Testis (tissue), 3 donors: ENCODE data around the gene NASP. TPM values are rescaled to one million over a fixed set of nuclear protein-coding genes. Genes with fewer than 3 reads are reported as not detected.
"Not testable (repeated sequence)": the region's sequence is repeated elsewhere in the genome, so short reads cannot be mapped to it uniquely, and the experiment has no call there.

Experiments used
- DNase-seq: peaks from one replicate; pipeline ENCODE4 v3.0.0-alpha.2; 2019
- H3K27ac ChIP-seq, 2 donors: fragments of 200-600 bp; sonication (generic); one replicate each; pipeline ENCODE4 v1.5.1; 2019
- H3K27me3 ChIP-seq: fragments of 200-600 bp; sonication (generic); one replicate; pipeline ENCODE4 v1.5.1; 2019
- H3K36me3 ChIP-seq: fragments of 200-600 bp; sonication (generic); one replicate; pipeline ENCODE4 v1.5.1; 2017; ENCODE audit warnings: low read depth; ENCODE audit errors: missing control alignments
- H3K4me1 ChIP-seq: fragments of 200-600 bp; sonication (generic); one replicate; pipeline ENCODE4 v1.5.1; 2019
- H3K4me3 ChIP-seq, 2 donors: fragments of 200-600 bp; sonication (generic); one replicate each; pipeline ENCODE4 v1.5.1; 2017 to 2019
- H3K9me3 ChIP-seq: fragments of 200-600 bp; sonication (generic); one replicate; pipeline ENCODE4 v1.5.1; 2017
- POLR2A ChIP-seq: fragments of 450-650 bp; IDR thresholded peaks from one replicate; pipeline ENCODE4 v1.6.1; 2017; ENCODE audit warnings: antibody characterized with exemption, mild to moderate bottlenecking, moderate library complexity
- whole genome bisulfite sequencing, 2 donors: methylation state at CpG; one replicate each; pipeline ENCODE4 v1.1.5; 2018; 5-methylcytosine and 5-hydroxymethylcytosine counted together
- intact Hi-C: fragments of 100-400 bp; cut with DNase I; formaldehyde crosslinking; loops from one replicate; pipeline ENCODE4 v1.15.1; 2023; ENCODE audit warnings: low total_unique reads
- polyA plus RNA-seq: library from polyadenylated mRNA; stranded (reverse); fragments of 350-450 nt; fragmentation: Illumina TruSeq; extraction: RNeasy Lipid Tissue Mini Kit (QIAGEN cat#74804); gene quantifications from one replicate; pipeline ENCODE4 v1.2.3, GENCODE V29; 2014; ENCODE audit warnings: low read depth, low replicate concordance; ENCODE audit not compliant: insufficient read depth
- total RNA-seq, 2 donors: library from RNA; depleted of rRNA; stranded (reverse); fragments of >200 nt; gene quantifications; one replicate each; pipeline ENCODE4 v1.2.3, GENCODE V29; 2016
- TF ChIP-seq, protein P1 (sequence below), 3 experiments: fragments of 450-650 bp in 2 of 3; fragments of 200-600 bp in 1 of 3; sonication (generic) in 1 of 3; IDR thresholded peaks; one replicate each; pipeline ENCODE4 v1.5.1; 2016 to 2019; ENCODE audit warnings: antibody characterized with exemption in 3 of 3, mild to moderate bottlenecking in 2 of 3, moderate library complexity in 1 of 3

NASP gene
- total and polyA plus RNA-seq, 3 donors from 2014 or later: 184 to 206 (median 194) TPM

DNA sequence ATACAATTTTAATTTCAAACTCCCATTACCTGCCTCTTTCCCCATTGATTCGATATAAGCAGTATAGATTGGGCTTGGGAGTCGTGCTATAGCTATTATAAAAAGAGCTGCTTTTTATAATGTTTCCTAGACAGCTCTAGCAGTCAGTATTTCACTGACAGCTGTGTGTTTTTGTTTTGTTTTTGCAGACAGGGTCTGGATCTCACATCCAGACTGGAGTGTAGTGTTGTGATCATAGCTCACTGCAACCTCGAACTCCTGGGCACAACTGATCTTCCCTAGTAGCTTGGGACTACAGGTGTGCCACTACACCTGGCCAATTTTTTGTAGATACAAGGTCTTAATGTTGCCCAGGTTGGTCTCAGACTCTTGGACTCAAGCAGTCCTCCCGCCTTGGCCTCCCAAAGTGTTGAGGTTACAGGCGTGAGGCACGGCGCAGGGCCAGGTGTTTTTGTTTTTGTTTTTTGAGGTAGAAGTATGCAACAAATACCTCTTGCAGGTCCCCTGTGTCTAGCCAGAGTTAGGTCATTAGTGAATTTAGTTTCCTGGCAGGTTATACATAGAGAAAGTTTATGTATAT lies 1.7 kb downstream of the NASP start:
- H3K27ac ChIP-seq: no peak overlapping the region
- TF ChIP-seq POLR2A: no peak
- TF ChIP-seq, protein P1, sequence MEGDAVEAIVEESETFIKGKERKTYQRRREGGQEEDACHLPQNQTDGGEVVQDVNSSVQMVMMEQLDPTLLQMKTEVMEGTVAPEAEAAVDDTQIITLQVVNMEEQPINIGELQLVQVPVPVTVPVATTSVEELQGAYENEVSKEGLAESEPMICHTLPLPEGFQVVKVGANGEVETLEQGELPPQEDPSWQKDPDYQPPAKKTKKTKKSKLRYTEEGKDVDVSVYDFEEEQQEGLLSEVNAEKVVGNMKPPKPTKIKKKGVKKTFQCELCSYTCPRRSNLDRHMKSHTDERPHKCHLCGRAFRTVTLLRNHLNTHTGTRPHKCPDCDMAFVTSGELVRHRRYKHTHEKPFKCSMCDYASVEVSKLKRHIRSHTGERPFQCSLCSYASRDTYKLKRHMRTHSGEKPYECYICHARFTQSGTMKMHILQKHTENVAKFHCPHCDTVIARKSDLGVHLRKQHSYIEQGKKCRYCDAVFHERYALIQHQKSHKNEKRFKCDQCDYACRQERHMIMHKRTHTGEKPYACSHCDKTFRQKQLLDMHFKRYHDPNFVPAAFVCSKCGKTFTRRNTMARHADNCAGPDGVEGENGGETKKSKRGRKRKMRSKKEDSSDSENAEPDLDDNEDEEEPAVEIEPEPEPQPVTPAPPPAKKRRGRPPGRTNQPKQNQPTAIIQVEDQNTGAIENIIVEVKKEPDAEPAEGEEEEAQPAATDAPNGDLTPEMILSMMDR (IDR thresholded peaks at IDR 0.05): no peak
- peaks cover 17% of the 10 kb centered on the region for H3K4me1 ChIP-seq
- no peak for DNase-seq
- whole genome bisulfite sequencing, 2 donors: 15 to 35% methylated on average over 7 of the region's 7 CpGs
- intact Hi-C loops: no loop called here
- H3K36me3 ChIP-seq: no peaks in the 10 kb centered on the region
- H3K9me3 ChIP-seq: no peaks in the 10 kb centered on the region
- H3K4me3 ChIP-seq: peak overlapping the region in 1 of 2 donors; percentile 97
- no peaks in the 10 kb centered on the region for H3K27me3 ChIP-seq

DNA sequence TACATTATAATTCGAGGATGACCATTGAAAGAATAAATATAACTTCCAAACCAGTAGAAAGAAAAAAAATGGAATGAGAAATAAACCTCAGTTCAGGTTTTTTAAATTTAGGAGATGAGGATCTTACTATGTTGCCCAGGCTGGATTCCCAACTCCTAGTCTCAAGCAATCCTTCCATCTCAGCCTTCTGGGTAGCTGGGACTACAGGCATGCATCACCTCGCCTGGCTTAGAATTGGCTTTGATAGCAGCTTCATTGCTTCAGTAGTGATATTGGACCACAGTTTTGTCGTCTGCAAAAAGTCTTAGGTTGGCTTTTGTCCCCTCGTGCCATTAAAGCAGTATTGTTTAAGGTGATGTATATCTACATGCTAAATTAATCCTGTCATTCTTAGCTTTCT lies 2.9 kb downstream of the NASP start:
- WGBS, 2 donors: 57 to 58% methylated on average over 4 of the region's 4 CpGs
- TF ChIP-seq, protein P1 (IDR thresholded peaks at IDR 0.05): no peak
- no peak for TF ChIP-seq POLR2A
- no peak overlapping the region for H3K27ac ChIP-seq

DNA sequence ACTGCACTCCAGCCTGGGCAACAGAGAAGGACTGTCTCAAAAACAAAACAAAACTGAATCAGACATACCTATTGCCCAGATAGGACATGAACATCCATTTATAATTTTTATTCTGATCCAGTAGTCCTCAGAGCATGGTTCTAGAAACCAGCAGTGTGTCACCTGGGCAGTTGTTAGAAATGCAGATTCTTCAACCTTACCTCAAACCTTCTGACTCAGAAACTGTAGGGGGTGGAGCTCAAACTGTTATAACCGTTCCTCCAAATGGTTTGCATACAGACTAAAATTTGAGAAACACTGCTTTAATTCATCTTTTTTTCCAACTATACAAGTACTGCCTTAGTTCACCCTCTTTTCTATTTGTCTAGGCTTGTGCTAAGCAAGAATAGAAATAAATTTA lies 6.0 kb downstream of the NASP start:
- Histone ChIP-seq H3K4me1 (peaks cover 17% of the 10 kb centered on the region), H3K36me3 (no peaks in the 10 kb centered on the region), H3K27ac (no peak overlapping the region), H3K27me3 (no peaks in the 10 kb centered on the region), H3K9me3 (no peaks in the 10 kb centered on the region), H3K4me3 (no peak overlapping the region)
- DNase-seq: no peak
- TF ChIP-seq, protein P1 (IDR thresholded peaks at IDR 0.05): no peak
- TF ChIP-seq POLR2A: no peak
- intact Hi-C loops: no loop called here
- 38 to 64% methylated on average over 1 of the region's 1 CpG for WGBS, 2 donors

More for the DNA sequence above, 2.9 kb downstream of the NASP start:
- H3K4me3 ChIP-seq: no peak overlapping the region
- no peaks in the 10 kb centered on the region for H3K27me3 ChIP-seq
- no peaks in the 10 kb centered on the region for H3K36me3 ChIP-seq
- DNase-seq: no peak
- H3K4me1 ChIP-seq: peaks cover 17% of the 10 kb centered on the region
- intact Hi-C loops: no loop called here
- no peaks in the 10 kb centered on the region for H3K9me3 ChIP-seq

DNA sequence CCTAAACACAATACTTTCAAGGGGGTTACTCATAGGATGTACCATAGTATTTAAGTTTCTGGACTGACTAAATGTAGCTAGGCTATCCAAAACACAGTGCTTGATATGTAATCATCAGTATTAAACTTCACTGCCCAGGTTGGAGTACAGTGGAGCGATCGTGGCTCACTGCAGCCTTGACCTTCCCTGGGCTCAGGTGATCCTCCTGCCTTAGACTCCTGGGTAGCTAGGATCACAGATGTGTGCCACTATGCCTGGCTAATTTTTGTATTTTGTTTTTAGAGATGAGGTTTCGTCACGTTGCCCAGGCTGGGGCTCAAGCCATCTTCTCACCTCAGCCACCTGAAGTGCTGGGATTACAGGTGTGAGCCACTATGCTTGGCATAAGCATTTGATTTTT lies 10.6 kb downstream of the NASP start:
- intact Hi-C loops: no loop called here
- Histone ChIP-seq H3K27ac (no peak overlapping the region), H3K4me3 (no peak overlapping the region), H3K36me3 (no peaks in the 10 kb centered on the region), H3K4me1 (no peaks in the 10 kb centered on the region), H3K9me3 (no peaks in the 10 kb centered on the region), H3K27me3 (no peaks in the 10 kb centered on the region)
- no peak for DNase-seq
- TF ChIP-seq, protein P1 (IDR thresholded peaks at IDR 0.05): no peak
- TF ChIP-seq POLR2A: no peak
- 87 to 89% methylated on average over 4 of the region's 4 CpGs for whole genome bisulfite sequencing, 2 donors

DNA sequence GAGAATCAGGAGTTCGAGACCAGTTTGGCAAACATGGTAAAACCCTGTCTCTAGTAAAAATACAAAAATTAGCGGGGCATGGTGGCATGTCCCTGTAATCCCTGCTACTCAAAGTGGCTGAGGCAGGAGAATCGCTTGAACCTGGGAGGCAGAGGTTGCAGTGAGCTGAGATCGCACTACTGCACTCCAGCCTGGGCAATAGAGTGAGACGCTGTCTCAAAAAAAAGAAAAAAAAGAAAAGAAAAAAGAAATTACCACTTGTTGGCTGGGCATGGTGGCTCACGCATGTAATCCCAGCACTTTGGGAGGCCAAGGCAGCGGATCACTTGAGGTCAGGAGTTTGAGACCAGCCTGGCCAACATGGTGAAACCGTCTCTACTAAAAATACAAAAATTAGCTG lies 12.9 kb downstream of the NASP start:
- H3K27me3 ChIP-seq, intact Hi-C loops, H3K36me3 ChIP-seq, H3K4me1 ChIP-seq, DNase-seq, H3K9me3 ChIP-seq, H3K4me3 ChIP-seq, H3K27ac ChIP-seq: not testable (repeated sequence)
- WGBS, 2 donors: 94 to 95% methylated on average over 8 of the region's 8 CpGs
